ENCODE data around the gene HSPA12A. TPM values are rescaled to one million over a fixed set of nuclear protein-coding genes. Genes with fewer than 3 reads are reported as not detected.

The HSPA12A gene
- total and polyA plus RNA-seq, 2 of the 13 experiments (the other 11 are each of a cell fraction or from before 2014, with no cell fraction given), result 6.4 to 13.6 TPM

DNA sequence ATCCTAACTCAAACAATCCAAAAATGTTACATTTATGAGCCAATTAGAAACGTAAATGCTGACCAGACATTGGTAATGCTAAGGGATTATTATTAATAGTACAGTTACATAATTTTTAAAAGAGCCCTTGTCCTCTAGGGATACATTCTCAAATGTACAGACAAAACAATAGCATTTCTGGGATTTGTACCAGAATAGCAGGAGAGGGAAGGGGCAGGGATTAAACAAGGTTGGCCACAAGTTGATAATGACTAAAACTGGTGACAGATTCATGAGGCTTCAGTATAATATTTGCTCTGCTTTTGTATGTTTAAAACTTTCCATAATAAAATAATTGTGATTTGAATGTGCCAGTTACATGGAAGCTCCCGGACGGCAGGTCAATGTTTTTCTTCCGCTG lies 27.0 kb downstream of the HSPA12A start:
- no peak overlapping the region for H2AFZ ChIP-seq (ENCODE audit: low read length)
- no peaks in the 10 kb centered on the region for H3K79me2 ChIP-seq (ENCODE audit: insufficient read depth, low read length)
- ChIA-PET CTCF (ENCODE audit: low intra/inter-chr PET ratio, low total read pairs) (no interaction called here), POLR2A (no interaction called here)
- no peak overlapping the region for H3K9ac ChIP-seq (ENCODE audit: insufficient read depth, low read depth, low read length)
- no peak overlapping the region for H3K27ac ChIP-seq (ENCODE audit: extremely low read length, insufficient read depth, low read length)
- DNase-seq (ENCODE audit: low spot score) (no peak), ATAC-seq (no peak), FAIRE-seq (no peak)
- TF ChIP-seq ZNF792 (CRISPR knock-in tag; IDR thresholded peaks at IDR 0.05) (no peak), CHCHD3 (CRISPR knock-in tag; IDR thresholded peaks at IDR 0.05) (no peak), TCF7L2 (IDR thresholded peaks at IDR 0.05; ENCODE audit: low read depth, low read length) (no peak), HNF1B (CRISPR knock-in tag; IDR thresholded peaks at IDR 0.05) (no peak), BORCS8-MEF2B (CRISPR knock-in tag; IDR thresholded peaks at IDR 0.05) (no peak), TEAD3 (CRISPR knock-in tag; optimal IDR thresholded peaks at IDR 0.05; ENCODE audit: borderline replicate concordance) (no peak), GPN1 (CRISPR knock-in tag; IDR thresholded peaks at IDR 0.05; ENCODE audit: borderline replicate concordance) (no peak), TFAP4 (IDR thresholded peaks at IDR 0.05; ENCODE audit: borderline replicate concordance, low read depth) (no peak), SETDB1 (CRISPR knock-in tag; IDR thresholded peaks at IDR 0.05; ENCODE audit: borderline replicate concordance) (no peak)
- TF ChIP-seq, protein P1, sequence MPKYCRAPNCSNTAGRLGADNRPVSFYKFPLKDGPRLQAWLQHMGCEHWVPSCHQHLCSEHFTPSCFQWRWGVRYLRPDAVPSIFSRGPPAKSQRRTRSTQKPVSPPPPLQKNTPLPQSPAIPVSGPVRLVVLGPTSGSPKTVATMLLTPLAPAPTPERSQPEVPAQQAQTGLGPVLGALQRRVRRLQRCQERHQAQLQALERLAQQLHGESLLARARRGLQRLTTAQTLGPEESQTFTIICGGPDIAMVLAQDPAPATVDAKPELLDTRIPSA (CRISPR knock-in tag; IDR thresholded peaks at IDR 0.05; ENCODE audit: borderline replicate concordance), result no peak
- TF ChIP-seq, protein P2, sequence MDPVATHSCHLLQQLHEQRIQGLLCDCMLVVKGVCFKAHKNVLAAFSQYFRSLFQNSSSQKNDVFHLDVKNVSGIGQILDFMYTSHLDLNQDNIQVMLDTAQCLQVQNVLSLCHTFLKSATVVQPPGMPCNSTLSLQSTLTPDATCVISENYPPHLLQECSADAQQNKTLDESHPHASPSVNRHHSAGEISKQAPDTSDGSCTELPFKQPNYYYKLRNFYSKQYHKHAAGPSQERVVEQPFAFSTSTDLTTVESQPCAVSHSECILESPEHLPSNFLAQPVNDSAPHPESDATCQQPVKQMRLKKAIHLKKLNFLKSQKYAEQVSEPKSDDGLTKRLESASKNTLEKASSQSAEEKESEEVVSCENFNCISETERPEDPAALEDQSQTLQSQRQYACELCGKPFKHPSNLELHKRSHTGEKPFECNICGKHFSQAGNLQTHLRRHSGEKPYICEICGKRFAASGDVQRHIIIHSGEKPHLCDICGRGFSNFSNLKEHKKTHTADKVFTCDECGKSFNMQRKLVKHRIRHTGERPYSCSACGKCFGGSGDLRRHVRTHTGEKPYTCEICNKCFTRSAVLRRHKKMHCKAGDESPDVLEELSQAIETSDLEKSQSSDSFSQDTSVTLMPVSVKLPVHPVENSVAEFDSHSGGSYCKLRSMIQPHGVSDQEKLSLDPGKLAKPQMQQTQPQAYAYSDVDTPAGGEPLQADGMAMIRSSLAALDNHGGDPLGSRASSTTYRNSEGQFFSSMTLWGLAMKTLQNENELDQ (CRISPR knock-in tag; IDR thresholded peaks at IDR 0.05; ENCODE audit: borderline replicate concordance), result no peak
- TF ChIP-seq, protein P3, sequence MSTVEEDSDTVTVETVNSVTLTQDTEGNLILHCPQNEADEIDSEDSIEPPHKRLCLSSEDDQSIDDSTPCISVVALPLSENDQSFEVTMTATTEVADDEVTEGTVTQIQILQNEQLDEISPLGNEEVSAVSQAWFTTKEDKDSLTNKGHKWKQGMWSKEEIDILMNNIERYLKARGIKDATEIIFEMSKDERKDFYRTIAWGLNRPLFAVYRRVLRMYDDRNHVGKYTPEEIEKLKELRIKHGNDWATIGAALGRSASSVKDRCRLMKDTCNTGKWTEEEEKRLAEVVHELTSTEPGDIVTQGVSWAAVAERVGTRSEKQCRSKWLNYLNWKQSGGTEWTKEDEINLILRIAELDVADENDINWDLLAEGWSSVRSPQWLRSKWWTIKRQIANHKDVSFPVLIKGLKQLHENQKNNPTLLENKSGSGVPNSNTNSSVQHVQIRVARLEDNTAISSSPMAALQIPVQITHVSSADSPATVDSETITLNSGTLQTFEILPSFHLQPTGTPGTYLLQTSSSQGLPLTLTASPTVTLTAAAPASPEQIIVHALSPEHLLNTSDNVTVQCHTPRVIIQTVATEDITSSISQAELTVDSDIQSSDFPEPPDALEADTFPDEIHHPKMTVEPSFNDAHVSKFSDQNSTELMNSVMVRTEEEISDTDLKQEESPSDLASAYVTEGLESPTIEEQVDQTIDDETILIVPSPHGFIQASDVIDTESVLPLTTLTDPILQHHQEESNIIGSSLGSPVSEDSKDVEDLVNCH (CRISPR knock-in tag; IDR thresholded peaks at IDR 0.05), result no peak
- H3K36me3 ChIP-seq (replicated peaks in 1 of 2; ENCODE audit: control insufficient read depth in 1 of 2, insufficient read depth in 2 of 2, low read length in 2 of 2), result no peaks in the 10 kb centered on the region
- H3K4me1 ChIP-seq (ENCODE audit: insufficient read depth, low read length), result peaks cover 15% of the 10 kb centered on the region
- no peaks in the 10 kb centered on the region for H3K27me3 ChIP-seq (ENCODE audit: control insufficient read depth in 1 of 2, insufficient read depth in 2 of 2, low read length in 2 of 2)
- H3K9me3 ChIP-seq (ENCODE audit: low read length), result no peaks in the 10 kb centered on the region
- in situ Hi-C loops (cut with HindIII; ENCODE audit: extremely low pct_ligation_motif_present, low pct_unique_long_range_greater_than_20kb), result no loop called here
- 88% methylated on average over 4 of the region's 4 CpGs for WGBS (ENCODE audit: low lambda C conversion rate)
- no peak overlapping the region for H3K4me2 ChIP-seq (ENCODE audit: low read depth, low read length)
- no peaks in the 10 kb centered on the region for H4K20me1 ChIP-seq (ENCODE audit: insufficient read depth, low read length)
- no peak overlapping the region for H3K4me3 ChIP-seq (replicated peaks in 1 of 3; ENCODE audit: insufficient read depth in 1 of 3, low read depth in 2 of 3, low read length in 3 of 3)
- no TSS peak for BruUV-seq (replicated peaks)
- intact Hi-C loops (cut with micrococcal nuclease; ENCODE audit: unreplicated experiment), result no loop called here
